Renal cortex interstitium (tissue), 11 donors: Measurements from ENCODE around the gene IL7R. TPM values are rescaled to one million over a fixed set of nuclear protein-coding genes. Genes with fewer than 3 reads are reported as not detected.
"Not testable (repeated sequence)": the region's sequence is repeated elsewhere in the genome, so short reads cannot be mapped to it uniquely, and the experiment has no call there.

Experiments
- DNase-seq, 11 donors: peaks; one replicate each; pipeline ENCODE4 v3.0.0-alpha.2; 2013; ENCODE audit warnings: low read depth in 9 of 11, low spot score in 4 of 11; ENCODE audit errors: extremely low read depth in 1 of 11
- polyA plus RNA-seq, 3 donors: library from polyadenylated mRNA; unstranded; fragments of 120-200 nt; gene quantifications; one replicate each; pipeline ENCODE4 v1.2.1, GENCODE V29; 2013; ENCODE audit not compliant: insufficient read length in 3 of 3

IL7R gene
- polyA plus RNA-seq, 3 donors: 0.50 to 1.2 (median 0.72) TPM

GRCh38 chr5:35833224-35833623 is 23.5 kb upstream of the IL7R start:
- DNase-seq: no peak

- no peak for DNase-seq
These were observed 20.6 kb upstream of the IL7R start for GRCh38 chr5:35835796-35836742.

GRCh38 chr5:35838370-35839042 is 18.2 kb upstream of the IL7R start:
- no peak for DNase-seq

GRCh38 chr5:35842856-35843255 is 13.8 kb upstream of the IL7R start:
- no peak for DNase-seq

GRCh38 chr5:35845508-35845907 is 11.2 kb upstream of the IL7R start:
- DNase-seq: not testable (repeated sequence)

- DNase-seq: no peak
These were observed 9.2 kb upstream of the IL7R start for GRCh38 chr5:35847491-35847890.

- DNase-seq: no peak
These were observed 8.7 kb upstream of the IL7R start for GRCh38 chr5:35847961-35848360.

GRCh38 chr5:35849860-35850259 is 6.8 kb upstream of the IL7R start:
- no peak for DNase-seq

- DNase-seq: no peak
These were observed 5.6 kb upstream of the IL7R start for GRCh38 chr5:35850967-35851680.

- DNase-seq: no peak
These were observed 4.5 kb upstream of the IL7R start for GRCh38 chr5:35852084-35852734.

GRCh38 chr5:35852773-35853172 is 3.9 kb upstream of the IL7R start:
- DNase-seq: no peak

GRCh38 chr5:35853631-35854030 is 3.1 kb upstream of the IL7R start:
- no peak for DNase-seq

GRCh38 chr5:35854248-35854647 is 2.4 kb upstream of the IL7R start:
- DNase-seq: no peak

GRCh38 chr5:35855187-35855586 is 1.5 kb upstream of the IL7R start:
- no peak for DNase-seq

GRCh38 chr5:35856186-35856764 is 416 bp upstream of the IL7R start:
- DNase-seq: not testable (repeated sequence)

- no peak for DNase-seq
These were observed 1.0 kb downstream of the IL7R start for GRCh38 chr5:35857606-35858205.

- DNase-seq: no peak
These were observed 2.5 kb downstream of the IL7R start for GRCh38 chr5:35859101-35859661.

- no peak for DNase-seq
These were observed 4.0 kb downstream of the IL7R start for GRCh38 chr5:35860686-35861085.
